Chondrocyte (in vitro differentiated cells): ENCODE data around the gene MYPN. TPM values are rescaled to one million over a fixed set of nuclear protein-coding genes. Genes with fewer than 3 reads are reported as not detected.

ENCODE experiments used
- DNase-seq: peaks from one replicate; pipeline ENCODE4 v3.0.0; 2021; ENCODE audit warnings: mixed read lengths, low spot score
- H3K27ac Mint-ChIP-seq: one replicate; pipeline ENCODE4 v1.8.0; 2021; ENCODE audit warnings: mild to moderate bottlenecking, moderate library complexity, mixed read lengths; ENCODE audit not compliant: unreplicated experiment
- H3K27me3 Mint-ChIP-seq: 2 replicates; pipeline ENCODE4 v1.8.0; 2021; ENCODE audit warnings: low read depth, mixed read lengths
- H3K36me3 Mint-ChIP-seq: 2 replicates; pipeline ENCODE4 v1.8.0; 2021; ENCODE audit warnings: low read depth, mixed read lengths
- H3K4me1 Mint-ChIP-seq: 2 replicates; pipeline ENCODE4 v1.8.0; 2021; ENCODE audit warnings: low read depth, mild to moderate bottlenecking, mixed read lengths
- H3K4me3 Mint-ChIP-seq: one replicate; pipeline ENCODE4 v1.8.0; 2021; ENCODE audit warnings: mild to moderate bottlenecking, moderate library complexity, mixed read lengths; ENCODE audit not compliant: unreplicated experiment
- H3K9me3 Mint-ChIP-seq: 2 replicates; pipeline ENCODE4 v1.8.0; 2021; ENCODE audit warnings: low read depth, mixed read lengths
- CTCF ChIP-seq: fragments of 200-600 bp; sonication (generic); IDR thresholded peaks from 2 replicates; pipeline ENCODE4 v1.5.0; 2021; ENCODE audit warnings: antibody characterized with exemption, mild to moderate bottlenecking, moderate library complexity
- total RNA-seq: library from RNA; stranded (reverse); gene quantifications from 3 replicates; pipeline ENCODE4 v1.2.1, GENCODE V29; 2021

Gene MYPN
- total RNA-seq, 1 donor from 2014 or later, result 0.10 TPM

DNA sequence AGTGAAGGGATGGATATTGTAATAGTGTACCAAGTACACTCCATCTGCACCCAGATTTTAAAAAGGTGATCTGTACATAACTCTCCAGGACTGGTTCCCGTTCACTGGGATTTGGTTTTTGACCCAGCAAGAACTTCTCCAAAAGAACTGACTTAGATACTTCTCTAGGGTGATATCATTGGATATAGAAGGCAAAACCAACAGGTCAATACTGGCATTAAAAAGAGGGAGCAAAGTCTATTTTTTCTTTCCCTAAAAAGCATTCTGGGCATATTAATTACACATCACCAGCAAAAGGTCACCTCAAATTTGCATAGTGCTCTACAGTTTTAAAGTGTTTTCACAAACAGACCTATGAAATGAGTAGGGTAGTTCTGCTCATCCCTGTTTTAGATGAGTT lies 3.5 kb downstream of the MYPN start:
- Mint-ChIP-seq H3K4me1 (peaks cover 19% of the 10 kb centered on the region), H3K27ac (no peak overlapping the region)
- TF ChIP-seq CTCF, result no peak

DNA sequence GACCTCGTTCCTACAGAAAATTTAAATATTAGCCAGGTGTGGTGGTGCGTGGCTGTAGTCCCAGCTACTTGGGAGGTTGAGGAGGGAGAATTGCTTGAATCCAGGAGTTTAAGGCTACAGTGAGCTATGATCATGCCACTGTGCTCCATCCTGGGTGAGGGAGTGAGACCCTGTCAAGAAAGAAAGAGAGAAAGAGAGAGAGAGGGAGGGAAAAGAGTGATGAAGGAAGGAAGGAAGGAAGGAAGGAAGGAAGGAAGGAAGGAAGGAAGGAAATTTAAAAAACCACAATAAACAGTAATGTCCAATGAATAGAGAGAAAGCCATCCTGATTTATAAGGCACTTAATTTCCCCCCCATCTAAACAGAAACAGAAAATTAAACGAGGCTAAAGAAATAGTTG lies 9.4 kb downstream of the MYPN start:
- Mint-ChIP-seq H3K4me3 (no peak overlapping the region), H3K4me1 (no peaks in the 10 kb centered on the region), H3K27me3 (no peaks in the 10 kb centered on the region), H3K36me3 (no peaks in the 10 kb centered on the region), H3K27ac (no peak overlapping the region), H3K9me3 (no peaks in the 10 kb centered on the region)
- no peak for DNase-seq
- no peak for TF ChIP-seq CTCF

More for the DNA sequence above, 3.5 kb downstream of the MYPN start:
- no peak for DNase-seq
- H3K9me3 Mint-ChIP-seq, result no peaks in the 10 kb centered on the region
- no peak overlapping the region for H3K4me3 Mint-ChIP-seq
- H3K27me3 Mint-ChIP-seq, result no peaks in the 10 kb centered on the region
- no peaks in the 10 kb centered on the region for H3K36me3 Mint-ChIP-seq

DNA sequence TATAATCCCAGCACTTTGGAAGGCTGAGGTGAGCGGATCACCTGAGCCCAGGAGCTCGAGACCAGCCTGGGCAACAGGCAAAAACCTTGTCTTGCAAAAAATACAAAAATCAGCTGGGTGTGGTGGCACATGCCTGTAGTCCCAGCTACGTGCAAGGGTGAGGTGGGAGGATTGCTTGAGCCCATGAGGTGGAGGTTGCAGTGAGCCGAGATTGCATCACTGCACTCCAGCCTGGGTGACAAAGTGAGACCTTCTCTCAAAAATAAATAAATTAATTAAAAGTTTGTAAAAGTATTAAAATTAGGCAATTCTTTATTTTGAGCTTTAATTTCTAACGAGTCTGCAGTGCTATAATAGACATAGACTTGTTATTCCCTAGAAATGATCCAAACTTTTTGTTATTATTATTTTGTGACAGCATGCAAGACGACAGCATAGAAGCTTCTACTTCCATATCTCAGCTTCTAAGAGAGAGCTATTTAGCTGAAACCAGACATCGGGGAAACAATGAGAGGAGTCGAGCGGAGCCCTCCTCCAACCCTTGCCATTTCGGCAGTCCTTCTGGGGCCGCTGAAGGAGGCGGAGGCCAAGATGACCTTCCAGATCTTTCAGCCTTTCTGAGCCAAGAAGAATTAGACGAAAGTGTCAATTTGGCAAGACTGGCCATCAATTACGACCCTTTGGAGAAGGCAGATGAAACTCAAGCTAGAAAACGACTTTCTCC lies 11.9 kb downstream of the MYPN start:
- Mint-ChIP-seq H3K27me3 (no peaks in the 10 kb centered on the region), H3K9me3 (no peaks in the 10 kb centered on the region), H3K4me3 (no peak overlapping the region), H3K36me3 (no peaks in the 10 kb centered on the region), H3K27ac (no peak overlapping the region), H3K4me1 (no peaks in the 10 kb centered on the region)
- DNase-seq, result no peak
- no peak for TF ChIP-seq CTCF

DNA sequence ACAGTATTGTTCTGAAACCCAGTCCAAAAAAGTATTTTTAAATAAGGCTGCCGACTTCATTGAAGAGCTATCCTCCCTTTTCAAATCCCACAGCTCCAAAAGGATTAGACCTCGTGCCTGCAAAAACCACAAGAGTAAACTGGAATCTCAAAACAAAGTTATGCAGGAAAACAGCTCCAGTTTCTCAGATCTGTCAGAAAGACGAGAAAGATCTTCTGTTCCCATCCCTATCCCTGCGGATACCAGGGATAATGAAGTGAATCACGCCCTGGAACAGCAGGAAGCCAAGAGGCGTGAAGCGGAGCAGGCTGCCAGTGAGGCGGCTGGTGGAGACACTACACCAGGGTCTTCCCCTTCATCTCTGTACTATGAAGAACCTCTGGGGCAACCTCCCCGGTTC lies 12.6 kb downstream of the MYPN start:
- Mint-ChIP-seq H3K9me3 (no peaks in the 10 kb centered on the region), H3K4me1 (no peaks in the 10 kb centered on the region), H3K27me3 (no peaks in the 10 kb centered on the region), H3K4me3 (no peak overlapping the region), H3K36me3 (no peaks in the 10 kb centered on the region), H3K27ac (no peak overlapping the region)
- no peak for DNase-seq
- TF ChIP-seq CTCF, result no peak

DNA sequence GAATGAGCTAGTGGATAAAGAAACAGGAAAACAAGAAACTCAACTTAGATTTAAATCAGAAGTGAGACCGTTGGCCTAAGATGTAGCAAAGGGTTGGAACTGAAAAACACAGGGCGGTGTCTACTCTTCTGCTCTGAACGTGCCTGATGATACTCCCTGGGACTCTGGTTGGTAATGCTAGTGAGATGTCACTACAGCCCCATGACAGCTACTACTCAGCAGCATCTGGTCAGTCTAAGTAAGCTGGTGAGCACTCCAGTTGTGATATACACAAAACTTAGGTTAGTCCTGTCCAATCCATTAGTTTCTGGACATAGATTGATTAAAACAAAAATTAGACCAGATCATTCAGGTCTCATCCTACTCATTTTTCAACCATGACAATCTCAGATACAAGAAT lies 15.4 kb downstream of the MYPN start:
- no peak for TF ChIP-seq CTCF
- Mint-ChIP-seq H3K4me3 (no peak overlapping the region), H3K36me3 (no peaks in the 10 kb centered on the region), H3K27ac (no peak overlapping the region), H3K27me3 (no peaks in the 10 kb centered on the region), H3K9me3 (no peaks in the 10 kb centered on the region), H3K4me1 (no peaks in the 10 kb centered on the region)
- no peak for DNase-seq
